ENCODE measurements around the gene ARFRP1. TPM values are rescaled to one million over a fixed set of nuclear protein-coding genes. Genes with fewer than 3 reads are reported as not detected.

Gene ARFRP1
- total RNA-seq, 1 experiment from 2014 or later = 30.2 TPM

DNA sequence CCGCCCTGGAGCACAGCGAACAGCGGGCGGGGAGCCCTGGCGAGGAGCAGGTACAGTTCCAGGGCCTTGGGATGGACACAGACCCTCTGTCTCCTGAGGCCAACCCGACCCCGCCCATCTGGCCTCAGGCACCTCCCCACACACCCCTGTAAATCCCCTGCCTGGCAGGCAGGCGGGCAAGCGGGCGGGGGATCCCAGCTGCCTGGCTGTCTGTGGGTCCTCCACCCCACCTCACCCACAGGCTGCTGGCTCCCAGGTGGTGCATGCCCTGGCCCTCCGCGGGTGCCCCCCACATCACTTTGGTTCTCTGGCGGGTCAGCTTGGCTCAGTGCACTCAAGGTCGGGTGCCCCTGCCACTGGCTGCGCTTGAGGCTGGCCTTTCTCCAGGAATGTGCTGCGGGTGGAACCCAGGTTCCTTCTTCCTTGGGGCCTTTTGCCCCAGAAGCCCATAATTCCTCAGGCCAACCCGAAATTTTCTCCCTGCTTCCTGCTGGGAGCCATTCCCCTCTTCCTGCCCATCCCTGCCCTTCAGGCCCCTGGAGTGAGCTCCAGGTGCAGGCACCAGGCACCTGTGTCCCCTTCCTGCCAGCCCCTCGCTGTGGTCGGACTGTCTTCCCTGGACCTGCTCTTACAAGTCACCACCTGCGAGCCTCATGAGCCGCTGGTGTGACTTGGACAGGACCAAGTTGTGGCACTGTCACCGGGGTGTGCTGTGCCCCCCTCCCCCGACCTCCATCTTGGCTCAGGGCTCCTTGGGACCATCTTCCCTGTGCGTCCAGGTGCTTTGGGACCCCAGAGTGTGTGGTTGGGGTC, 16.7 kb downstream of the ARFRP1 start (continued):
- TF ChIP-seq, protein P1, sequence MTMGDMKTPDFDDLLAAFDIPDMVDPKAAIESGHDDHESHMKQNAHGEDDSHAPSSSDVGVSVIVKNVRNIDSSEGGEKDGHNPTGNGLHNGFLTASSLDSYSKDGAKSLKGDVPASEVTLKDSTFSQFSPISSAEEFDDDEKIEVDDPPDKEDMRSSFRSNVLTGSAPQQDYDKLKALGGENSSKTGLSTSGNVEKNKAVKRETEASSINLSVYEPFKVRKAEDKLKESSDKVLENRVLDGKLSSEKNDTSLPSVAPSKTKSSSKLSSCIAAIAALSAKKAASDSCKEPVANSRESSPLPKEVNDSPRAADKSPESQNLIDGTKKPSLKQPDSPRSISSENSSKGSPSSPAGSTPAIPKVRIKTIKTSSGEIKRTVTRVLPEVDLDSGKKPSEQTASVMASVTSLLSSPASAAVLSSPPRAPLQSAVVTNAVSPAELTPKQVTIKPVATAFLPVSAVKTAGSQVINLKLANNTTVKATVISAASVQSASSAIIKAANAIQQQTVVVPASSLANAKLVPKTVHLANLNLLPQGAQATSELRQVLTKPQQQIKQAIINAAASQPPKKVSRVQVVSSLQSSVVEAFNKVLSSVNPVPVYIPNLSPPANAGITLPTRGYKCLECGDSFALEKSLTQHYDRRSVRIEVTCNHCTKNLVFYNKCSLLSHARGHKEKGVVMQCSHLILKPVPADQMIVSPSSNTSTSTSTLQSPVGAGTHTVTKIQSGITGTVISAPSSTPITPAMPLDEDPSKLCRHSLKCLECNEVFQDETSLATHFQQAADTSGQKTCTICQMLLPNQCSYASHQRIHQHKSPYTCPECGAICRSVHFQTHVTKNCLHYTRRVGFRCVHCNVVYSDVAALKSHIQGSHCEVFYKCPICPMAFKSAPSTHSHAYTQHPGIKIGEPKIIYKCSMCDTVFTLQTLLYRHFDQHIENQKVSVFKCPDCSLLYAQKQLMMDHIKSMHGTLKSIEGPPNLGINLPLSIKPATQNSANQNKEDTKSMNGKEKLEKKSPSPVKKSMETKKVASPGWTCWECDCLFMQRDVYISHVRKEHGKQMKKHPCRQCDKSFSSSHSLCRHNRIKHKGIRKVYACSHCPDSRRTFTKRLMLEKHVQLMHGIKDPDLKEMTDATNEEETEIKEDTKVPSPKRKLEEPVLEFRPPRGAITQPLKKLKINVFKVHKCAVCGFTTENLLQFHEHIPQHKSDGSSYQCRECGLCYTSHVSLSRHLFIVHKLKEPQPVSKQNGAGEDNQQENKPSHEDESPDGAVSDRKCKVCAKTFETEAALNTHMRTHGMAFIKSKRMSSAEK (CRISPR knock-in tag; IDR thresholded peaks at IDR 0.05; ENCODE audit: borderline replicate concordance) = no peak
- TF ChIP-seq MXD4 (CRISPR knock-in tag; IDR thresholded peaks at IDR 0.05; ENCODE audit: borderline replicate concordance) (no peak), ZNF263 (CRISPR knock-in tag; IDR thresholded peaks at IDR 0.05; ENCODE audit: low read depth) (no peak), NFATC4 (CRISPR knock-in tag; IDR thresholded peaks at IDR 0.05) (no peak), NFYB (CRISPR knock-in tag; conservative IDR thresholded peaks at IDR 0.05; ENCODE audit: low read depth) (no peak), TEAD1 (CRISPR knock-in tag; IDR thresholded peaks at IDR 0.05) (no peak), PRRX2 (CRISPR knock-in tag; IDR thresholded peaks at IDR 0.05) (no peak), EMX1 (CRISPR knock-in tag; IDR thresholded peaks at IDR 0.05) (no peak), ZNF512 (CRISPR knock-in tag; IDR thresholded peaks at IDR 0.05; ENCODE audit: borderline replicate concordance) (no peak), MYBL2 (CRISPR knock-in tag; IDR thresholded peaks at IDR 0.05) (no peak)
- TF ChIP-seq, protein P2, sequence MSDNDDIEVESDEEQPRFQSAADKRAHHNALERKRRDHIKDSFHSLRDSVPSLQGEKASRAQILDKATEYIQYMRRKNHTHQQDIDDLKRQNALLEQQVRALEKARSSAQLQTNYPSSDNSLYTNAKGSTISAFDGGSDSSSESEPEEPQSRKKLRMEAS (CRISPR knock-in tag; IDR thresholded peaks at IDR 0.05) = no peak

- ChIA-PET POLR2A (no interaction called here), CTCF (no interaction called here)
- Mint-ChIP-seq H3K27ac (no peak overlapping the region), H3K27me3 (ENCODE audit: low read depth) (peaks cover 3% of the 10 kb centered on the region; the same call in 1 of the 2 replicates), H3K4me1 (no peaks in the 10 kb centered on the region), H3K4me3 (no peak overlapping the region), H3K36me3 (peaks cover 14% of the 10 kb centered on the region), H3K9me3 (no peaks in the 10 kb centered on the region)
- ATAC-seq (no peak), DNase-seq (ENCODE audit: low spot score) (no peak)
- TF ChIP-seq ZNF121 (CRISPR knock-in tag; IDR thresholded peaks at IDR 0.05) (no peak), NFYB (CRISPR knock-in tag; conservative IDR thresholded peaks at IDR 0.05; ENCODE audit: low read depth) (no peak)
- TF ChIP-seq, protein P3, sequence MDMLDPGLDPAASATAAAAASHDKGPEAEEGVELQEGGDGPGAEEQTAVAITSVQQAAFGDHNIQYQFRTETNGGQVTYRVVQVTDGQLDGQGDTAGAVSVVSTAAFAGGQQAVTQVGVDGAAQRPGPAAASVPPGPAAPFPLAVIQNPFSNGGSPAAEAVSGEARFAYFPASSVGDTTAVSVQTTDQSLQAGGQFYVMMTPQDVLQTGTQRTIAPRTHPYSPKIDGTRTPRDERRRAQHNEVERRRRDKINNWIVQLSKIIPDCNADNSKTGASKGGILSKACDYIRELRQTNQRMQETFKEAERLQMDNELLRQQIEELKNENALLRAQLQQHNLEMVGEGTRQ (CRISPR knock-in tag; IDR thresholded peaks at IDR 0.05) = no peak
These were observed 17.5 kb downstream of the ARFRP1 start for GRCh38 chr20:63690003-63690897.
